ENCODE measurements around the gene ARHGAP44. TPM values are rescaled to one million over a fixed set of nuclear protein-coding genes. Genes with fewer than 3 reads are reported as not detected.

Gene ARHGAP44
- total and polyA plus RNA-seq, 2 of the 8 experiments (the other 6 are each of a cell fraction or from before 2014, with no cell fraction given) = 6.2 to 22.2 TPM

GRCh38 chr17:13024016-13024415 is 234.7 kb downstream of the ARHGAP44 start:
- H3K9me3 ChIP-seq (ENCODE audit: insufficient read depth in 2 of 2, low read depth in 1 of 2, low read length in 1 of 2) = no peaks in the 10 kb centered on the region

More at GRCh38 chr17:13024016-13024415, 234.7 kb downstream of the ARHGAP44 start:
- 0 out of 2 replicates have a peak overlapping the region, but pooled peaks have one; percentile 2 for H2BK5ac ChIP-seq (ENCODE audit: low read depth, low read length)
- no peaks in the 10 kb centered on the region for H3K79me2 ChIP-seq (ENCODE audit: control insufficient read depth in 1 of 2, insufficient read depth in 2 of 2, low read length in 2 of 2)
- H3K23me2 ChIP-seq (ENCODE audit: low read depth, low read length) = peaks cover 4% of the 10 kb centered on the region; the same call in 1 of the 2 replicates
- no peak overlapping the region for H2BK20ac ChIP-seq (ENCODE audit: low read length)
- no peak overlapping the region for H4K91ac ChIP-seq (replicated peaks; ENCODE audit: insufficient read length, low read length)
- no peak for FAIRE-seq
- no peak overlapping the region for H3K14ac ChIP-seq (ENCODE audit: insufficient read length)
- no peak overlapping the region for H4K5ac ChIP-seq (ENCODE audit: insufficient read length, low read depth, low read length)
- peak overlapping the region; percentile 22 to 46 for H3K4me2 ChIP-seq (ENCODE audit: insufficient read depth in 1 of 2, low read depth in 2 of 2, low read length in 2 of 2)
- H2BK120ac ChIP-seq (replicated peaks; ENCODE audit: low read depth, low read length) = no peak overlapping the region
- H3K4ac ChIP-seq (replicated peaks; ENCODE audit: insufficient read length, low read depth, low read length) = no peak overlapping the region
- peak overlapping the region; percentile 5; the same call in 1 of the 2 replicates for H2BK15ac ChIP-seq (ENCODE audit: low read length)
- TF ChIP-seq GTF2F1 (IDR thresholded peaks at IDR 0.05; ENCODE audit: borderline replicate concordance, low read depth, low read length) (no peak), KDM4A (IDR thresholded peaks at IDR 0.05; ENCODE audit: low read depth, low read length, severe bottlenecking) (no peak), HDAC2 (IDR thresholded peaks at IDR 0.05; ENCODE audit: borderline replicate concordance in 1 of 2, low read depth in 2 of 2, low read length in 2 of 2) (no peak), JUN (IDR thresholded peaks at IDR 0.05; ENCODE audit: low read depth, low read length) (no peak), TCF12 (IDR thresholded peaks at IDR 0.05; ENCODE audit: low read depth, low read length) (no peak), RAD21 (IDR thresholded peaks at IDR 0.05 in 1 of 2, conservative IDR thresholded peaks at IDR 0.05 in 1 of 2; ENCODE audit: low read depth in 2 of 2, low read length in 2 of 2) (no peak), CHD2 (IDR thresholded peaks at IDR 0.05; ENCODE audit: low read length) (no peak)
- TF ChIP-seq, protein P1, sequence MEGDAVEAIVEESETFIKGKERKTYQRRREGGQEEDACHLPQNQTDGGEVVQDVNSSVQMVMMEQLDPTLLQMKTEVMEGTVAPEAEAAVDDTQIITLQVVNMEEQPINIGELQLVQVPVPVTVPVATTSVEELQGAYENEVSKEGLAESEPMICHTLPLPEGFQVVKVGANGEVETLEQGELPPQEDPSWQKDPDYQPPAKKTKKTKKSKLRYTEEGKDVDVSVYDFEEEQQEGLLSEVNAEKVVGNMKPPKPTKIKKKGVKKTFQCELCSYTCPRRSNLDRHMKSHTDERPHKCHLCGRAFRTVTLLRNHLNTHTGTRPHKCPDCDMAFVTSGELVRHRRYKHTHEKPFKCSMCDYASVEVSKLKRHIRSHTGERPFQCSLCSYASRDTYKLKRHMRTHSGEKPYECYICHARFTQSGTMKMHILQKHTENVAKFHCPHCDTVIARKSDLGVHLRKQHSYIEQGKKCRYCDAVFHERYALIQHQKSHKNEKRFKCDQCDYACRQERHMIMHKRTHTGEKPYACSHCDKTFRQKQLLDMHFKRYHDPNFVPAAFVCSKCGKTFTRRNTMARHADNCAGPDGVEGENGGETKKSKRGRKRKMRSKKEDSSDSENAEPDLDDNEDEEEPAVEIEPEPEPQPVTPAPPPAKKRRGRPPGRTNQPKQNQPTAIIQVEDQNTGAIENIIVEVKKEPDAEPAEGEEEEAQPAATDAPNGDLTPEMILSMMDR (IDR thresholded peaks at IDR 0.05; ENCODE audit: control extremely low read depth in 1 of 3, insufficient read depth in 1 of 3, low read depth in 1 of 3, low read length in 3 of 3) = no peak
- peaks cover 0 to 5% (median 4%) of the 10 kb centered on the region in 4 experiments; a peak in 3 of 7 replicates for H3K4me1 ChIP-seq (replicated peaks in 1 of 4; ENCODE audit: control insufficient read depth in 3 of 4, insufficient read depth in 4 of 4, low read length in 3 of 4)
- H2BK12ac ChIP-seq (ENCODE audit: low read depth, low read length) = no peak overlapping the region; the same call in 1 of the 2 replicates
- no peaks in the 10 kb centered on the region for H4K20me1 ChIP-seq (replicated peaks in 1 of 2; ENCODE audit: control insufficient read depth in 1 of 2, insufficient read depth in 2 of 2, low read length in 2 of 2)
- H3K18ac ChIP-seq (ENCODE audit: extremely low read depth, low read length) = no peak overlapping the region
- H3K79me1 ChIP-seq (ENCODE audit: low read depth, low read length) = no peaks in the 10 kb centered on the region
- H3K4me3 ChIP-seq (ENCODE audit: extremely low read depth in 1 of 4, insufficient read depth in 2 of 4, low read depth in 3 of 4, low read length in 4 of 4) = peak overlapping the region in 1 of 4 experiments; percentile 40; a peak in 1 of 8 replicates
- no peak overlapping the region for H3K56ac ChIP-seq (replicated peaks; ENCODE audit: insufficient read length, low read depth, low read length)
- no peaks in the 10 kb centered on the region for H3K36me3 ChIP-seq (ENCODE audit: control insufficient read depth in 2 of 4, insufficient read depth in 4 of 4, low read length in 3 of 4)
- H2AFZ ChIP-seq (ENCODE audit: low read length) = peak overlapping the region; percentile 98
- WGBS, 2 experiments (ENCODE audit: extremely low coverage in 1 of 2, insufficient coverage in 1 of 2, insufficient read length in 1 of 2, insufficient replicate concordance in 2 of 2, low coverage in 1 of 2, low lambda C conversion rate in 2 of 2, missing lambda C conversion rate in 1 of 2) = 67% methylated on average over 6 of the region's 6 CpGs; no CpG with 5 or more reads in 1 of the 2 experiments
- ChIA-PET POLR2A (ENCODE audit: partially characterized antibody) (no interaction called here), CTCF (ENCODE audit: partially characterized antibody) (interaction anchor here (0.6 to 1.8 kb wide), 8 partner anchors 9 to 1124 kb away, joined by 3 to 6 read pairs (median 3); no protein-coding TSS in a partner anchor)
- no peak overlapping the region for H4K8ac ChIP-seq (ENCODE audit: extremely low read depth, insufficient read depth, low read length)
- H3K9ac ChIP-seq (replicated peaks in 1 of 4; ENCODE audit: extremely low read depth in 1 of 4, low read depth in 3 of 4, low read length in 3 of 4) = no peak overlapping the region; a peak in 1 of 7 replicates
- H3K27me3 ChIP-seq (replicated peaks in 1 of 4; ENCODE audit: control insufficient read depth in 3 of 4, extremely low read depth in 1 of 4, insufficient read depth in 3 of 4, low read length in 3 of 4) = no peaks in the 10 kb centered on the region
- H3K27ac ChIP-seq (ENCODE audit: low read depth, low read length) = no peak overlapping the region
- no peak overlapping the region for H2AK5ac ChIP-seq (ENCODE audit: low read depth, low read length)
- no peak overlapping the region for H3K23ac ChIP-seq (ENCODE audit: insufficient read length)
- DNase-seq (ENCODE audit: low read depth in 1 of 2, low spot score in 2 of 2) = no peak

All from H1 (cell line).